BJ (cell line): ENCODE results near the gene GNG12. TPM values are rescaled to one million over a fixed set of nuclear protein-coding genes. Genes with fewer than 3 reads are reported as not detected.

Source experiments
- CTCF ChIA-PET: fragments of 350-600 bp; formaldehyde crosslinking; extraction: SDS; loops from one replicate; lab custom pipeline; 2021; ENCODE audit warnings: antibody characterized with exemption, inconsistent platforms; lab: Yijun Ruan, JAX
- POLR2A ChIA-PET: fragments of 300-600 bp; sonication (Branson Sonifier 250); formaldehyde crosslinking; extraction: SDS; loops from one replicate; lab custom pipeline; 2021; ENCODE audit warnings: antibody characterized with exemption; lab: Charles Lee
- DNase-seq: peaks from one replicate; pipeline ENCODE4 v3.0.0-alpha.2; 2011; ENCODE audit warnings: low read depth
- H3K27me3 ChIP-seq: 2 replicates; pipeline ENCODE4 v1.6.0; 2011; ENCODE audit warnings: low read length; ENCODE audit not compliant: control insufficient read depth, insufficient read depth
- H3K36me3 ChIP-seq: 2 replicates; pipeline ENCODE4 v1.5.1; 2011; ENCODE audit warnings: low read length; ENCODE audit not compliant: control insufficient read depth, insufficient read depth
- H3K4me3 ChIP-seq: 2 replicates; pipeline ENCODE4 v1.5.1; 2011; ENCODE audit warnings: low read depth, mild to moderate bottlenecking, control low read depth, low read length
- CTCF ChIP-seq: IDR thresholded peaks from 2 replicates; pipeline ENCODE4 v1.5.1; 2011; ENCODE audit warnings: low read depth, mild to moderate bottlenecking, control low read depth, inconsistent platforms, low read length, moderate library complexity; ENCODE audit not compliant: insufficient read depth
- polyA plus RNA-seq: library from polyadenylated mRNA; depleted of rRNA; stranded (reverse); fragments of >200 nt; gene quantifications from 2 replicates; pipeline ENCODE4 v1.2.3, GENCODE V29; 2011

GNG12 gene
- polyA plus RNA-seq, 1 experiment, result 99.6 TPM

- peaks cover 3% of the 10 kb centered on the region for H3K36me3 ChIP-seq
- no peak overlapping the region for H3K4me3 ChIP-seq
- no peak for DNase-seq
- ChIA-PET POLR2A (no interaction called here), CTCF (interaction anchor here (0.8 to 1.4 kb wide), 2 partner anchors 13 to 284 kb away, joined by 3 to 4 read pairs; no protein-coding TSS in a partner anchor)
- no peaks in the 10 kb centered on the region for H3K27me3 ChIP-seq
- no peak for TF ChIP-seq CTCF
These were observed 14.5 kb downstream of the GNG12 start for GRCh38 chr1:67818725-67819301.

GRCh38 chr1:67818162-67818561 lies 15.1 kb downstream of the GNG12 start:
- peaks cover 3% of the 10 kb centered on the region for H3K36me3 ChIP-seq
- H3K27me3 ChIP-seq, result no peaks in the 10 kb centered on the region
- no peak for TF ChIP-seq CTCF
- H3K4me3 ChIP-seq, result no peak overlapping the region
- DNase-seq, result no peak
- ChIA-PET POLR2A (no interaction called here), CTCF (interaction anchor here (0.8 kb wide), 1 partner anchor 13 kb away, joined by 3 read pairs; no protein-coding TSS in a partner anchor)

- ChIA-PET CTCF (interaction anchor here (1.1 kb wide), 1 partner anchor 19 kb away, joined by 3 read pairs; no protein-coding TSS in a partner anchor), POLR2A (no interaction called here)
- no peak for TF ChIP-seq CTCF
- Histone ChIP-seq H3K4me3 (no peak overlapping the region), H3K36me3 (peaks cover 3% of the 10 kb centered on the region), H3K27me3 (no peaks in the 10 kb centered on the region)
- DNase-seq, result no peak
These were observed 15.9 kb downstream of the GNG12 start for GRCh38 chr1:67817319-67817718.

- peaks cover 3% of the 10 kb centered on the region for H3K36me3 ChIP-seq
- no peak for DNase-seq
- H3K4me3 ChIP-seq, result no peak overlapping the region
- H3K27me3 ChIP-seq, result no peaks in the 10 kb centered on the region
- no peak for TF ChIP-seq CTCF
- CTCF ChIA-PET, result interaction anchor here (1.1 kb wide), 1 partner anchor 20 kb away, joined by 3 read pairs; no protein-coding TSS in a partner anchor
- POLR2A ChIA-PET, result interaction anchor here (0.6 kb wide), 1 partner anchor 856 kb away, joined by 3 read pairs; no protein-coding TSS in a partner anchor
These were observed 16.8 kb downstream of the GNG12 start for GRCh38 chr1:67816506-67816905.

GRCh38 chr1:67816095-67816475 lies 17.2 kb downstream of the GNG12 start:
- CTCF ChIA-PET, result interaction anchor here (1.1 kb wide), 1 partner anchor 20 kb away, joined by 3 read pairs; no protein-coding TSS in a partner anchor
- Histone ChIP-seq H3K27me3 (no peaks in the 10 kb centered on the region), H3K36me3 (peaks cover 3% of the 10 kb centered on the region), H3K4me3 (no peak overlapping the region)
- POLR2A ChIA-PET, result no interaction called here
- DNase-seq, result no peak
- no peak for TF ChIP-seq CTCF
